BJ (cell line): ENCODE data around the gene PTX4. TPM values are rescaled to one million over a fixed set of nuclear protein-coding genes. Genes with fewer than 3 reads are reported as not detected.
"Not testable (repeated sequence)": the region's sequence is repeated elsewhere in the genome, so short reads cannot be mapped to it uniquely, and the experiment has no call there.

Experiments used
- CTCF ChIA-PET: fragments of 350-600 bp; formaldehyde crosslinking; extraction: SDS; loops from one replicate; lab custom pipeline; 2021; ENCODE audit warnings: antibody characterized with exemption, inconsistent platforms; lab: Yijun Ruan, JAX
- POLR2A ChIA-PET: fragments of 300-600 bp; sonication (Branson Sonifier 250); formaldehyde crosslinking; extraction: SDS; loops from one replicate; lab custom pipeline; 2021; ENCODE audit warnings: antibody characterized with exemption; lab: Charles Lee
- DNase-seq: peaks from one replicate; pipeline ENCODE4 v3.0.0-alpha.2; 2011; ENCODE audit warnings: low read depth
- H3K27me3 ChIP-seq: 2 replicates; pipeline ENCODE4 v1.6.0; 2011; ENCODE audit warnings: low read length; ENCODE audit not compliant: control insufficient read depth, insufficient read depth
- H3K36me3 ChIP-seq: 2 replicates; pipeline ENCODE4 v1.5.1; 2011; ENCODE audit warnings: low read length; ENCODE audit not compliant: control insufficient read depth, insufficient read depth
- H3K4me3 ChIP-seq: 2 replicates; pipeline ENCODE4 v1.5.1; 2011; ENCODE audit warnings: low read depth, mild to moderate bottlenecking, control low read depth, low read length
- CTCF ChIP-seq: IDR thresholded peaks from 2 replicates; pipeline ENCODE4 v1.5.1; 2011; ENCODE audit warnings: low read depth, mild to moderate bottlenecking, control low read depth, inconsistent platforms, low read length, moderate library complexity; ENCODE audit not compliant: insufficient read depth
- polyA plus RNA-seq: library from polyadenylated mRNA; depleted of rRNA; stranded (reverse); fragments of >200 nt; gene quantifications from 2 replicates; pipeline ENCODE4 v1.2.3, GENCODE V29; 2011

Gene PTX4
- polyA plus RNA-seq, 1 experiment = not detected

GRCh38 chr16:1481906-1482835 is 6.6 kb downstream of the PTX4 start:
- DNase-seq = no peak
- no peaks in the 10 kb centered on the region for H3K27me3 ChIP-seq
- no peak overlapping the region for H3K4me3 ChIP-seq
- no peaks in the 10 kb centered on the region for H3K36me3 ChIP-seq
- no peak for TF ChIP-seq CTCF
- POLR2A ChIA-PET = no interaction called here
- CTCF ChIA-PET = interaction anchor here (1.0 kb wide), 1 partner anchor 12 kb away, joined by 3 read pairs; no protein-coding TSS in a partner anchor

GRCh38 chr16:1478937-1479336 is 9.8 kb downstream of the PTX4 start:
- POLR2A ChIA-PET, DNase-seq, H3K27me3 ChIP-seq, H3K4me3 ChIP-seq, H3K36me3 ChIP-seq: not testable (repeated sequence)
- CTCF ChIA-PET = interaction anchor here (1.1 kb wide), 1 partner anchor 245 kb away, joined by 3 read pairs; no protein-coding TSS in a partner anchor

GRCh38 chr16:1477033-1477432 is 11.7 kb downstream of the PTX4 start:
- H3K27me3 ChIP-seq = no peaks in the 10 kb centered on the region
- CTCF ChIA-PET = no interaction called here
- POLR2A ChIA-PET = no interaction called here

GRCh38 chr16:1475552-1476114 is 13.1 kb downstream of the PTX4 start:
- H3K27me3 ChIP-seq = no peaks in the 10 kb centered on the region
- no peak for TF ChIP-seq CTCF
- ChIA-PET CTCF (no interaction called here), POLR2A (no interaction called here)
- no peak for DNase-seq
- H3K4me3 ChIP-seq = peak overlapping the region; percentile 69
- no peaks in the 10 kb centered on the region for H3K36me3 ChIP-seq

More at GRCh38 chr16:1477033-1477432, 11.7 kb downstream of the PTX4 start:
- Histone ChIP-seq H3K36me3 (no peaks in the 10 kb centered on the region), H3K4me3 (no peak overlapping the region)
- no peak for TF ChIP-seq CTCF
- DNase-seq = no peak

GRCh38 chr16:1474796-1475551 is 13.8 kb downstream of the PTX4 start, which contains the start of gene CLCN7:
TSS of gene CLCN7 (minus strand) at chr16:1475028. CDS start at chr16:1474974, 54 bp downstream.
- DNase-seq = peak; percentile 18
- peak within 1 kb of the TSS; percentile 69 for H3K4me3 ChIP-seq
- ChIA-PET CTCF (no interaction called here), POLR2A (no interaction called here)
- H3K36me3 ChIP-seq = no peaks in the 10 kb centered on the region
- TF ChIP-seq CTCF = no peak
- no peaks in the 10 kb centered on the region for H3K27me3 ChIP-seq
